GM23338 (cell line): ENCODE data around the gene KCTD19.

ENCODE experiments used
- CREB1 ChIP-seq: fragments of 250-450 bp; sonication (Bioruptor Pico); IDR thresholded peaks from 2 replicates; pipeline ENCODE4 v1.5.0; 2020; ENCODE audit warnings: low read depth, mild to moderate bottlenecking, moderate library complexity
- EZH2 ChIP-seq: fragments of 200-600 bp; sonication (generic); IDR thresholded peaks from one replicate; pipeline ENCODE4 v1.8.0; 2017; ENCODE audit warnings: antibody characterized with exemption, mild to moderate bottlenecking, low read depth; ENCODE audit not compliant: unreplicated experiment
- EZH2phosphoT487 ChIP-seq: fragments of 200-600 bp; sonication (generic); IDR thresholded peaks from one replicate; pipeline ENCODE4 v1.8.1; 2018; ENCODE audit warnings: antibody characterized with exemption; ENCODE audit not compliant: unreplicated experiment
- JUNB ChIP-seq: IDR thresholded peaks from one replicate; pipeline ENCODE4 v1.6.1; 2016; ENCODE audit warnings: antibody characterized with exemption; ENCODE audit not compliant: unreplicated experiment
- NANOG ChIP-seq: IDR thresholded peaks from 2 replicates; pipeline ENCODE4 v1.6.1; 2016; ENCODE audit warnings: antibody characterized with exemption, borderline replicate concordance
- POLR2AphosphoS5 ChIP-seq: IDR thresholded peaks from 2 replicates; pipeline ENCODE4 v1.6.1; 2016; ENCODE audit warnings: antibody characterized with exemption, low read depth
- STAT1 ChIP-seq: IDR thresholded peaks from one replicate; pipeline ENCODE4 v1.6.1; 2016; ENCODE audit warnings: antibody characterized with exemption; ENCODE audit not compliant: unreplicated experiment
- ZNF114 ChIP-seq: fragments of 250-450 bp; sonication (Bioruptor Pico); IDR thresholded peaks from 2 replicates; pipeline ENCODE4 v1.5.0; 2020; ENCODE audit warnings: mild to moderate bottlenecking, moderate library complexity
- TF ChIP-seq, protein P1 (sequence below), 2 experiments: fragments of 200-600 bp in 1 of 2; sonication (generic) in 1 of 2; conservative IDR thresholded peaks; 2 replicates each; pipeline versions ENCODE4 v1.5.1 to v1.6.1; 2016 to 2017; ENCODE audit warnings: antibody characterized with exemption in 2 of 2, low read depth in 2 of 2, mild to moderate bottlenecking in 2 of 2, moderate library complexity in 1 of 2
- TF ChIP-seq, protein P2 (sequence below): IDR thresholded peaks from one replicate; pipeline ENCODE4 v1.6.1; 2018; ENCODE audit warnings: antibody characterized with exemption; ENCODE audit not compliant: unreplicated experiment
- TF ChIP-seq, protein P3 (sequence below): fragments of 250-450 bp; sonication (Bioruptor Pico); IDR thresholded peaks from 2 replicates; pipeline ENCODE4 v1.5.0; 2020; ENCODE audit warnings: mild to moderate bottlenecking, moderate library complexity
- TF ChIP-seq, protein P4 (sequence below): IDR thresholded peaks from 2 replicates; pipeline ENCODE4 v1.6.1; 2016; ENCODE audit warnings: antibody characterized with exemption

DNA sequence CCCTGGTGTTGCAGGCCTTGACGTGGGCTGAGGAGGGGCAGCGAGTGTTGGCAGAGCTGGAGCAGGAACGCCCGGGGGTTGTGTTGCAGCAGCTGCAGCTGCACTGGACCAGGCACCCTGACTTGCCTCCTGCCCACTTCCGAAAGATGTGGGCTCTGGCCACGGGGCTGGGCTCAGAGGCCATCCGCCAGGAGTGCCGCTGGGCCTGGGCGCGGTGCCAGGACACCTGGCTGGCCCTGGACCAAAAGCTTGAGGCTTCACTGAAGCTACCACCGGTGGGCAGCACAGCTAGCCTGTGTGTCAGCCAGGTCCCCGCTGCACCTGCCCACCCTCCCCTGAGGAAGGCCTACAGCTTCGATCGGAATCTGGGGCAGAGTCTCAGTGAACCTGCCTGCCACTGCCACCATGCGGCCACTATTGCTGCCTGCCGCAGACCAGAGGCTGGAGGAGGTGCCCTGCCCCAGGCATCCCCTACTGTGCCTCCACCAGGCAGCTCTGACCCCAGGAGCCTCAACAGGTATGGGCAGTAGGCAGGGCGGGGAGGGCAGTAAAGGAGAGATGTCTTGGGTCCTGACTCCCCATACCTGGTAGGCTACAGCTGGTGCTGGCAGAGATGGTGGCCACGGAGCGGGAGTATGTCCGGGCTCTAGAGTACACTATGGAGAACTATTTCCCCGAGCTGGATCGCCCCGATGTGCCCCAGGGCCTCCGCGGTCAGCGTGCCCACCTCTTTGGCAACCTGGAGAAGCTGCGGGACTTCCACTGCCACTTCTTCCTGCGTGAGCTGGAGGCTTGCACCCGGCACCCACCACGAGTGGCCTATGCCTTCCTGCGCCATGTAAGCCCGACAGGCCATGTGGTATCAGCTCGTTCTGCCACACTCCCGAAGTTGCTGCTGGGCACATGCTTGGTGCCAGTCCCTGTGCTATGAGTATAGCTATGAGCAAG lies 41.6 kb downstream of the KCTD19 start:
- TF ChIP-seq, protein P1, sequence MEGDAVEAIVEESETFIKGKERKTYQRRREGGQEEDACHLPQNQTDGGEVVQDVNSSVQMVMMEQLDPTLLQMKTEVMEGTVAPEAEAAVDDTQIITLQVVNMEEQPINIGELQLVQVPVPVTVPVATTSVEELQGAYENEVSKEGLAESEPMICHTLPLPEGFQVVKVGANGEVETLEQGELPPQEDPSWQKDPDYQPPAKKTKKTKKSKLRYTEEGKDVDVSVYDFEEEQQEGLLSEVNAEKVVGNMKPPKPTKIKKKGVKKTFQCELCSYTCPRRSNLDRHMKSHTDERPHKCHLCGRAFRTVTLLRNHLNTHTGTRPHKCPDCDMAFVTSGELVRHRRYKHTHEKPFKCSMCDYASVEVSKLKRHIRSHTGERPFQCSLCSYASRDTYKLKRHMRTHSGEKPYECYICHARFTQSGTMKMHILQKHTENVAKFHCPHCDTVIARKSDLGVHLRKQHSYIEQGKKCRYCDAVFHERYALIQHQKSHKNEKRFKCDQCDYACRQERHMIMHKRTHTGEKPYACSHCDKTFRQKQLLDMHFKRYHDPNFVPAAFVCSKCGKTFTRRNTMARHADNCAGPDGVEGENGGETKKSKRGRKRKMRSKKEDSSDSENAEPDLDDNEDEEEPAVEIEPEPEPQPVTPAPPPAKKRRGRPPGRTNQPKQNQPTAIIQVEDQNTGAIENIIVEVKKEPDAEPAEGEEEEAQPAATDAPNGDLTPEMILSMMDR (conservative IDR thresholded peaks at IDR 0.05; ENCODE audit: low read depth in 2 of 2) = peak; percentile 68 to 86
- TF ChIP-seq POLR2AphosphoS5 (no peak), STAT1 (no peak), EZH2phosphoT487 (no peak), EZH2 (no peak), JUNB (no peak), CREB1 (CRISPR knock-in tag) (no peak), NANOG (no peak), ZNF114 (CRISPR knock-in tag) (no peak)
- TF ChIP-seq, protein P2, sequence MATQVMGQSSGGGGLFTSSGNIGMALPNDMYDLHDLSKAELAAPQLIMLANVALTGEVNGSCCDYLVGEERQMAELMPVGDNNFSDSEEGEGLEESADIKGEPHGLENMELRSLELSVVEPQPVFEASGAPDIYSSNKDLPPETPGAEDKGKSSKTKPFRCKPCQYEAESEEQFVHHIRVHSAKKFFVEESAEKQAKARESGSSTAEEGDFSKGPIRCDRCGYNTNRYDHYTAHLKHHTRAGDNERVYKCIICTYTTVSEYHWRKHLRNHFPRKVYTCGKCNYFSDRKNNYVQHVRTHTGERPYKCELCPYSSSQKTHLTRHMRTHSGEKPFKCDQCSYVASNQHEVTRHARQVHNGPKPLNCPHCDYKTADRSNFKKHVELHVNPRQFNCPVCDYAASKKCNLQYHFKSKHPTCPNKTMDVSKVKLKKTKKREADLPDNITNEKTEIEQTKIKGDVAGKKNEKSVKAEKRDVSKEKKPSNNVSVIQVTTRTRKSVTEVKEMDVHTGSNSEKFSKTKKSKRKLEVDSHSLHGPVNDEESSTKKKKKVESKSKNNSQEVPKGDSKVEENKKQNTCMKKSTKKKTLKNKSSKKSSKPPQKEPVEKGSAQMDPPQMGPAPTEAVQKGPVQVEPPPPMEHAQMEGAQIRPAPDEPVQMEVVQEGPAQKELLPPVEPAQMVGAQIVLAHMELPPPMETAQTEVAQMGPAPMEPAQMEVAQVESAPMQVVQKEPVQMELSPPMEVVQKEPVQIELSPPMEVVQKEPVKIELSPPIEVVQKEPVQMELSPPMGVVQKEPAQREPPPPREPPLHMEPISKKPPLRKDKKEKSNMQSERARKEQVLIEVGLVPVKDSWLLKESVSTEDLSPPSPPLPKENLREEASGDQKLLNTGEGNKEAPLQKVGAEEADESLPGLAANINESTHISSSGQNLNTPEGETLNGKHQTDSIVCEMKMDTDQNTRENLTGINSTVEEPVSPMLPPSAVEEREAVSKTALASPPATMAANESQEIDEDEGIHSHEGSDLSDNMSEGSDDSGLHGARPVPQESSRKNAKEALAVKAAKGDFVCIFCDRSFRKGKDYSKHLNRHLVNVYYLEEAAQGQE = no peak
- TF ChIP-seq, protein P3, sequence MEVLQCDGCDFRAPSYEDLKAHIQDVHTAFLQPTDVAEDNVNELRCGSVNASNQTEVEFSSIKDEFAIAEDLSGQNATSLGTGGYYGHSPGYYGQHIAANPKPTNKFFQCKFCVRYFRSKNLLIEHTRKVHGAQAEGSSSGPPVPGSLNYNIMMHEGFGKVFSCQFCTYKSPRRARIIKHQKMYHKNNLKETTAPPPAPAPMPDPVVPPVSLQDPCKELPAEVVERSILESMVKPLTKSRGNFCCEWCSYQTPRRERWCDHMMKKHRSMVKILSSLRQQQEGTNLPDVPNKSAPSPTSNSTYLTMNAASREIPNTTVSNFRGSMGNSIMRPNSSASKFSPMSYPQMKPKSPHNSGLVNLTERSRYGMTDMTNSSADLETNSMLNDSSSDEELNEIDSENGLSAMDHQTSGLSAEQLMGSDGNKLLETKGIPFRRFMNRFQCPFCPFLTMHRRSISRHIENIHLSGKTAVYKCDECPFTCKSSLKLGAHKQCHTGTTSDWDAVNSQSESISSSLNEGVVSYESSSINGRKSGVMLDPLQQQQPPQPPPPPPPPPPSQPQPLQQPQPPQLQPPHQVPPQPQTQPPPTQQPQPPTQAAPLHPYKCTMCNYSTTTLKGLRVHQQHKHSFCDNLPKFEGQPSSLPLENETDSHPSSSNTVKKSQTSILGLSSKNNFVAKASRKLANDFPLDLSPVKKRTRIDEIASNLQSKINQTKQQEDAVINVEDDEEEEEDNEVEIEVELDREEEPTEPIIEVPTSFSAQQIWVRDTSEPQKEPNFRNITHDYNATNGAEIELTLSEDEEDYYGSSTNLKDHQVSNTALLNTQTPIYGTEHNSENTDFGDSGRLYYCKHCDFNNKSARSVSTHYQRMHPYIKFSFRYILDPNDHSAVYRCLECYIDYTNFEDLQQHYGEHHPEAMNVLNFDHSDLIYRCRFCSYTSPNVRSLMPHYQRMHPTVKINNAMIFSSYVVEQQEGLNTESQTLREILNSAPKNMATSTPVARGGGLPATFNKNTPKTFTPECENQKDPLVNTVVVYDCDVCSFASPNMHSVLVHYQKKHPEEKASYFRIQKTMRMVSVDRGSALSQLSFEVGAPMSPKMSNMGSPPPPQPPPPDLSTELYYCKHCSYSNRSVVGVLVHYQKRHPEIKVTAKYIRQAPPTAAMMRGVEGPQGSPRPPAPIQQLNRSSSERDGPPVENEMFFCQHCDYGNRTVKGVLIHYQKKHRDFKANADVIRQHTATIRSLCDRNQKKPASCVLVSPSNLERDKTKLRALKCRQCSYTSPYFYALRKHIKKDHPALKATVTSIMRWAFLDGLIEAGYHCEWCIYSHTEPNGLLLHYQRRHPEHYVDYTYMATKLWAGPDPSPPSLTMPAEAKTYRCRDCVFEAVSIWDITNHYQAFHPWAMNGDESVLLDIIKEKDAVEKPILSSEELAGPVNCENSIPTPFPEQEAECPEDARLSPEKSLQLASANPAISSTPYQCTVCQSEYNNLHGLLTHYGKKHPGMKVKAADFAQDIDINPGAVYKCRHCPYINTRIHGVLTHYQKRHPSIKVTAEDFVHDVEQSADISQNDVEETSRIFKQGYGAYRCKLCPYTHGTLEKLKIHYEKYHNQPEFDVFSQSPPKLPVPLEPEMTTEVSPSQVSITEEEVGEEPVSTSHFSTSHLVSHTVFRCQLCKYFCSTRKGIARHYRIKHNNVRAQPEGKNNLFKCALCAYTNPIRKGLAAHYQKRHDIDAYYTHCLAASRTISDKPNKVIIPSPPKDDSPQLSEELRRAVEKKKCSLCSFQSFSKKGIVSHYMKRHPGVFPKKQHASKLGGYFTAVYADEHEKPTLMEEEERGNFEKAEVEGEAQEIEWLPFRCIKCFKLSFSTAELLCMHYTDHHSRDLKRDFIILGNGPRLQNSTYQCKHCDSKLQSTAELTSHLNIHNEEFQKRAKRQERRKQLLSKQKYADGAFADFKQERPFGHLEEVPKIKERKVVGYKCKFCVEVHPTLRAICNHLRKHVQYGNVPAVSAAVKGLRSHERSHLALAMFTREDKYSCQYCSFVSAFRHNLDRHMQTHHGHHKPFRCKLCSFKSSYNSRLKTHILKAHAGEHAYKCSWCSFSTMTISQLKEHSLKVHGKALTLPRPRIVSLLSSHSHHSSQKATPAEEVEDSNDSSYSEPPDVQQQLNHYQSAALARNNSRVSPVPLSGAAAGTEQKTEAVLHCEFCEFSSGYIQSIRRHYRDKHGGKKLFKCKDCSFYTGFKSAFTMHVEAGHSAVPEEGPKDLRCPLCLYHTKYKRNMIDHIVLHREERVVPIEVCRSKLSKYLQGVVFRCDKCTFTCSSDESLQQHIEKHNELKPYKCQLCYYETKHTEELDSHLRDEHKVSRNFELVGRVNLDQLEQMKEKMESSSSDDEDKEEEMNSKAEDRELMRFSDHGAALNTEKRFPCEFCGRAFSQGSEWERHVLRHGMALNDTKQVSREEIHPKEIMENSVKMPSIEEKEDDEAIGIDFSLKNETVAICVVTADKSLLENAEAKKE (CRISPR knock-in tag) = no peak
- TF ChIP-seq, protein P4, sequence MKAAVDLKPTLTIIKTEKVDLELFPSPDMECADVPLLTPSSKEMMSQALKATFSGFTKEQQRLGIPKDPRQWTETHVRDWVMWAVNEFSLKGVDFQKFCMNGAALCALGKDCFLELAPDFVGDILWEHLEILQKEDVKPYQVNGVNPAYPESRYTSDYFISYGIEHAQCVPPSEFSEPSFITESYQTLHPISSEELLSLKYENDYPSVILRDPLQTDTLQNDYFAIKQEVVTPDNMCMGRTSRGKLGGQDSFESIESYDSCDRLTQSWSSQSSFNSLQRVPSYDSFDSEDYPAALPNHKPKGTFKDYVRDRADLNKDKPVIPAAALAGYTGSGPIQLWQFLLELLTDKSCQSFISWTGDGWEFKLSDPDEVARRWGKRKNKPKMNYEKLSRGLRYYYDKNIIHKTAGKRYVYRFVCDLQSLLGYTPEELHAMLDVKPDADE = no peak
